IPS DF 6.9 (cell line): ENCODE results near the gene CDH20.
"Not testable (repeated sequence)": the region's sequence is repeated elsewhere in the genome, so short reads cannot be mapped to it uniquely, and the experiment has no call there.

Experiments
- DNase-seq: peaks from one replicate; pipeline ENCODE4 v3.0.0-alpha.2; 2013; ENCODE audit warnings: low read depth, low spot score
- H3K27ac ChIP-seq: one replicate; pipeline ENCODE4 v1.5.1; 2013; ENCODE audit warnings: low read length, control low read depth
- H3K27me3 ChIP-seq: 2 replicates; pipeline ENCODE4 v1.6.1; 2013; ENCODE audit warnings: mild to moderate bottlenecking, low read length; ENCODE audit not compliant: control insufficient read depth, insufficient read depth
- H3K36me3 ChIP-seq: 2 replicates; pipeline ENCODE4 v1.6.1; 2013; ENCODE audit warnings: low read length; ENCODE audit not compliant: control insufficient read depth, insufficient read depth
- H3K4me1 ChIP-seq: 2 replicates; pipeline ENCODE4 v1.6.1; 2013; ENCODE audit warnings: low read length; ENCODE audit not compliant: control insufficient read depth, insufficient read depth
- H3K4me3 ChIP-seq: 2 replicates; pipeline ENCODE4 v1.5.1; 2013; ENCODE audit warnings: mild to moderate bottlenecking, low read length
- H3K9me3 ChIP-seq: 2 replicates; pipeline ENCODE4 v1.6.1; 2013; ENCODE audit warnings: low read length, inconsistent platforms; ENCODE audit not compliant: control insufficient read depth, insufficient read depth
- WGBS: extraction: QIAGEN DNeasy Blood & Tissue Kit; methylation state at CpG from one replicate; pipeline ENCODE4 v1.1.7; 2013; ENCODE audit warnings: mixed read lengths, missing lambda C conversion rate; ENCODE audit not compliant: insufficient read length, insufficient coverage; 5-methylcytosine and 5-hydroxymethylcytosine counted together

CDH20 gene

GRCh38 chr18:61340148-61340547 lies 6.9 kb downstream of the CDH20 start:
- Histone ChIP-seq H3K27ac (no peak overlapping the region), H3K36me3 (no peaks in the 10 kb centered on the region), H3K4me1 (no peaks in the 10 kb centered on the region), H3K9me3 (no peaks in the 10 kb centered on the region), H3K4me3 (no peak overlapping the region), H3K27me3 (no peaks in the 10 kb centered on the region; the same call in 1 of the 2 replicates)
- no CpG with 5 or more reads among the region's 1 CpG for WGBS
- DNase-seq: no peak

GRCh38 chr18:61348230-61348629 lies 15.0 kb downstream of the CDH20 start:
- DNase-seq: no peak
- no peaks in the 10 kb centered on the region for H3K27me3 ChIP-seq
- no peaks in the 10 kb centered on the region for H3K36me3 ChIP-seq
- H3K27ac ChIP-seq: no peak overlapping the region
- H3K4me3 ChIP-seq: no peak overlapping the region
- no peaks in the 10 kb centered on the region for H3K9me3 ChIP-seq
- H3K4me1 ChIP-seq: no peaks in the 10 kb centered on the region

GRCh38 chr18:61350578-61350977 lies 17.3 kb downstream of the CDH20 start:
- Histone ChIP-seq H3K4me3 (no peak overlapping the region), H3K9me3 (no peaks in the 10 kb centered on the region), H3K27me3 (no peaks in the 10 kb centered on the region), H3K4me1 (no peaks in the 10 kb centered on the region), H3K36me3 (no peaks in the 10 kb centered on the region), H3K27ac (no peak overlapping the region)
- no peak for DNase-seq
- no CpG with 5 or more reads among the region's 2 CpGs for WGBS

- Histone ChIP-seq H3K4me3 (no peak overlapping the region), H3K4me1 (no peaks in the 10 kb centered on the region), H3K9me3 (no peaks in the 10 kb centered on the region), H3K27me3 (no peaks in the 10 kb centered on the region), H3K27ac (no peak overlapping the region), H3K36me3 (no peaks in the 10 kb centered on the region)
- no peak for DNase-seq
- WGBS: no CpG with 5 or more reads among the region's 1 CpG
Observed at GRCh38 chr18:61352059-61352458, 18.8 kb downstream of the CDH20 start.

- no peak for DNase-seq
Observed at GRCh38 chr18:61352611-61353010, 19.4 kb downstream of the CDH20 start.

GRCh38 chr18:61360404-61361383 lies 27.5 kb downstream of the CDH20 start:
- Histone ChIP-seq H3K4me1 (no peaks in the 10 kb centered on the region), H3K4me3 (no peak overlapping the region), H3K27ac (no peak overlapping the region), H3K36me3 (no peaks in the 10 kb centered on the region), H3K9me3 (no peaks in the 10 kb centered on the region), H3K27me3 (no peaks in the 10 kb centered on the region)
- no CpG with 5 or more reads among the region's 7 CpGs for WGBS
- no peak for DNase-seq

More at GRCh38 chr18:61352611-61353010, 19.4 kb downstream of the CDH20 start:
- Histone ChIP-seq H3K4me1 (no peaks in the 10 kb centered on the region), H3K27ac (no peak overlapping the region), H3K27me3 (no peaks in the 10 kb centered on the region), H3K9me3 (no peaks in the 10 kb centered on the region), H3K4me3 (no peak overlapping the region), H3K36me3 (no peaks in the 10 kb centered on the region)

- DNase-seq: no peak
- no peak overlapping the region for H3K4me3 ChIP-seq
- no peak overlapping the region for H3K27ac ChIP-seq
- no peaks in the 10 kb centered on the region for H3K27me3 ChIP-seq
- no peaks in the 10 kb centered on the region for H3K4me1 ChIP-seq
- WGBS: no CpG with 5 or more reads among the region's 1 CpG
- no peaks in the 10 kb centered on the region for H3K36me3 ChIP-seq
- H3K9me3 ChIP-seq: no peaks in the 10 kb centered on the region
Observed at GRCh38 chr18:61362511-61362910, 29.3 kb downstream of the CDH20 start.

- Histone ChIP-seq H3K27ac (no peak overlapping the region), H3K4me1 (no peaks in the 10 kb centered on the region), H3K9me3 (no peaks in the 10 kb centered on the region), H3K4me3 (no peak overlapping the region), H3K27me3 (no peaks in the 10 kb centered on the region), H3K36me3 (no peaks in the 10 kb centered on the region)
- no peak for DNase-seq
- WGBS: no CpG with 5 or more reads among the region's 1 CpG
Observed at GRCh38 chr18:61364953-61365352, 31.7 kb downstream of the CDH20 start.

- no peak for DNase-seq
- WGBS: no CpG with 5 or more reads among the region's 2 CpGs
Observed at GRCh38 chr18:61368001-61368400, 34.8 kb downstream of the CDH20 start.

GRCh38 chr18:61369671-61370070 lies 36.4 kb downstream of the CDH20 start:
- H3K4me3 ChIP-seq, H3K9me3 ChIP-seq, H3K27ac ChIP-seq, H3K4me1 ChIP-seq, H3K27me3 ChIP-seq, DNase-seq, H3K36me3 ChIP-seq: not testable (repeated sequence)
- no CpG with 5 or more reads among the region's 4 CpGs for WGBS

More at GRCh38 chr18:61368001-61368400, 34.8 kb downstream of the CDH20 start:
- no peak overlapping the region for H3K4me3 ChIP-seq
- no peak overlapping the region for H3K27ac ChIP-seq
- no peaks in the 10 kb centered on the region for H3K9me3 ChIP-seq
- H3K27me3 ChIP-seq: no peaks in the 10 kb centered on the region
- H3K36me3 ChIP-seq: no peaks in the 10 kb centered on the region
- H3K4me1 ChIP-seq: no peaks in the 10 kb centered on the region

- no peak overlapping the region for H3K4me3 ChIP-seq
- no CpG with 5 or more reads among the region's 2 CpGs for WGBS
- H3K27me3 ChIP-seq: no peaks in the 10 kb centered on the region
- H3K9me3 ChIP-seq: no peaks in the 10 kb centered on the region
- no peak for DNase-seq
- H3K4me1 ChIP-seq: no peaks in the 10 kb centered on the region
- no peaks in the 10 kb centered on the region for H3K36me3 ChIP-seq
- H3K27ac ChIP-seq: no peak overlapping the region
Observed at GRCh38 chr18:61371111-61371510, 37.9 kb downstream of the CDH20 start.
